PC-3 (cell line): ENCODE data around the gene ATP2B3. TPM values are rescaled to one million over a fixed set of nuclear protein-coding genes. Genes with fewer than 3 reads are reported as not detected.

ENCODE experiments used
- ATAC-seq: fragments of 200-7000 bp; cut with Tn5 transposase; 2 replicates; pipeline ENCODE4 v1.9.1; 2020; ENCODE audit warnings: mild to moderate bottlenecking, moderate library complexity
- BruUV-seq: library from RNA; stranded (reverse); fragments of 400-500 nt; replicated peaks from 2 replicates; lab custom pipeline; 2021; lab: Mats Ljungman, UMichigan
- CTCF ChIA-PET: fragments of 300-600 bp; sonication (Branson Sonifier 250); formaldehyde crosslinking; loops from one replicate; lab custom pipeline; 2022; ENCODE audit warnings: antibody characterized with exemption; lab: Charles Lee
- POLR2A ChIA-PET: fragments of 300-600 bp; sonication (Branson Sonifier 250); formaldehyde crosslinking; loops from one replicate; lab custom pipeline; 2022; ENCODE audit warnings: antibody characterized with exemption; ENCODE audit not compliant: unreplicated experiment; lab: Charles Lee
- DNase-seq: peaks from one replicate; pipeline ENCODE4 v3.0.0-alpha.2; 2015
- H2AFZ ChIP-seq: fragments of 300-600 bp; sonication (generic); 2 replicates; pipeline ENCODE4 v1.6.0; 2016; ENCODE audit warnings: antibody characterized with exemption, low read length
- H3F3A ChIP-seq: fragments of 300-600 bp; sonication (generic); one replicate; pipeline ENCODE4 v1.6.0; 2017; ENCODE audit warnings: antibody characterized with exemption, low read length, control low read depth, mild to moderate bottlenecking; ENCODE audit not compliant: unreplicated experiment
- H3K27ac ChIP-seq: fragments of 300-600 bp; sonication (generic); 2 replicates; pipeline ENCODE4 v1.5.1; 2016; ENCODE audit warnings: mild to moderate bottlenecking, low read length
- H3K27me3 ChIP-seq: fragments of 300-600 bp; sonication (generic); 2 replicates; pipeline ENCODE4 v1.6.1; 2016; ENCODE audit warnings: low read length, mixed read lengths
- H3K36me3 ChIP-seq: fragments of 300-600 bp; sonication (generic); 2 replicates; pipeline ENCODE4 v1.6.1; 2016; ENCODE audit warnings: low read depth, mixed run types, low read length, mixed read lengths
- H3K4me1 ChIP-seq: fragments of 300-600 bp; sonication (generic); 2 replicates; pipeline ENCODE4 v1.5.1; 2016; ENCODE audit warnings: low read length; ENCODE audit not compliant: insufficient read depth
- H3K4me2 ChIP-seq: fragments of 300-600 bp; sonication (generic); 2 replicates; pipeline ENCODE4 v1.6.0; 2016; ENCODE audit warnings: low read length
- H3K4me3 ChIP-seq: fragments of 300-600 bp; sonication (generic); 2 replicates; pipeline ENCODE4 v1.5.1; 2016; ENCODE audit warnings: mild to moderate bottlenecking, low read length, mixed read lengths
- H3K79me2 ChIP-seq: fragments of 300-600 bp; sonication (generic); 2 replicates; pipeline ENCODE4 v1.6.1; 2017; ENCODE audit warnings: low read length, mixed read lengths
- H3K9ac ChIP-seq: fragments of 300-600 bp; sonication (generic); 2 replicates; pipeline ENCODE4 v1.6.0; 2016; ENCODE audit warnings: mild to moderate bottlenecking, low read length
- H3K9me2 ChIP-seq: fragments of 300-600 bp; sonication (generic); replicated peaks from 2 replicates; pipeline ENCODE4 v1.6.1; 2016; ENCODE audit warnings: mixed run types, low read length, mixed read lengths
- H3K9me3 ChIP-seq: fragments of 300-600 bp; sonication (generic); 2 replicates; pipeline ENCODE4 v1.6.1; 2016; ENCODE audit warnings: low read length, mixed read lengths
- H4K20me1 ChIP-seq: fragments of 300-600 bp; sonication (generic); 2 replicates; pipeline ENCODE4 v1.6.1; 2016; ENCODE audit warnings: low read length, mixed read lengths
- EZH2 ChIP-seq: fragments of 300-600 bp; sonication (generic); IDR thresholded peaks from one replicate; pipeline ENCODE4 v1.6.1; 2017; ENCODE audit warnings: antibody characterized with exemption, mild to moderate bottlenecking, low read length; ENCODE audit not compliant: unreplicated experiment
- EZH2phosphoT487 ChIP-seq: fragments of 300-600 bp; sonication (generic); IDR thresholded peaks from 2 replicates; pipeline ENCODE4 v1.6.1; 2018; ENCODE audit warnings: mild to moderate bottlenecking, antibody characterized with exemption, low read length, borderline replicate concordance
- intact Hi-C: fragments of 100-400 bp; cut with micrococcal nuclease; formaldehyde crosslinking; loops from 2 replicates; pipeline ENCODE4 v1.9.0; 2023
- total RNA-seq: library from RNA; depleted of rRNA; stranded (reverse); fragments of >200 nt; gene quantifications from 2 replicates; pipeline ENCODE4 v1.2.3, GENCODE V29; 2014
- TF ChIP-seq, protein P1 (sequence below): fragments of 300-600 bp; sonication (generic); conservative IDR thresholded peaks from 2 replicates; pipeline ENCODE4 v1.5.1; 2017; ENCODE audit warnings: antibody characterized with exemption, low read depth, mild to moderate bottlenecking, low read length

The ATP2B3 gene
- total RNA-seq, 1 experiment from 2014 or later: not detected

- CTCF ChIA-PET: no interaction called here
- no peak for TF ChIP-seq EZH2phosphoT487
- TF ChIP-seq, protein P1, sequence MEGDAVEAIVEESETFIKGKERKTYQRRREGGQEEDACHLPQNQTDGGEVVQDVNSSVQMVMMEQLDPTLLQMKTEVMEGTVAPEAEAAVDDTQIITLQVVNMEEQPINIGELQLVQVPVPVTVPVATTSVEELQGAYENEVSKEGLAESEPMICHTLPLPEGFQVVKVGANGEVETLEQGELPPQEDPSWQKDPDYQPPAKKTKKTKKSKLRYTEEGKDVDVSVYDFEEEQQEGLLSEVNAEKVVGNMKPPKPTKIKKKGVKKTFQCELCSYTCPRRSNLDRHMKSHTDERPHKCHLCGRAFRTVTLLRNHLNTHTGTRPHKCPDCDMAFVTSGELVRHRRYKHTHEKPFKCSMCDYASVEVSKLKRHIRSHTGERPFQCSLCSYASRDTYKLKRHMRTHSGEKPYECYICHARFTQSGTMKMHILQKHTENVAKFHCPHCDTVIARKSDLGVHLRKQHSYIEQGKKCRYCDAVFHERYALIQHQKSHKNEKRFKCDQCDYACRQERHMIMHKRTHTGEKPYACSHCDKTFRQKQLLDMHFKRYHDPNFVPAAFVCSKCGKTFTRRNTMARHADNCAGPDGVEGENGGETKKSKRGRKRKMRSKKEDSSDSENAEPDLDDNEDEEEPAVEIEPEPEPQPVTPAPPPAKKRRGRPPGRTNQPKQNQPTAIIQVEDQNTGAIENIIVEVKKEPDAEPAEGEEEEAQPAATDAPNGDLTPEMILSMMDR: no peak
- TF ChIP-seq EZH2: no peak
- Histone ChIP-seq H3K4me2 (no peak overlapping the region), H3K9ac (no peak overlapping the region), H3K27ac (no peak overlapping the region), H4K20me1 (no peaks in the 10 kb centered on the region), H2AFZ (no peak overlapping the region), H3K9me3 (no peaks in the 10 kb centered on the region), H3K9me2 (no peaks in the 10 kb centered on the region), H3K79me2 (no peaks in the 10 kb centered on the region), H3F3A (no peaks in the 10 kb centered on the region), H3K27me3 (peaks cover 13% of the 10 kb centered on the region; the same call in 1 of the 2 replicates), H3K36me3 (no peaks in the 10 kb centered on the region), H3K4me1 (no peaks in the 10 kb centered on the region), H3K4me3 (no peak overlapping the region)
- DNase-seq: no peak
- POLR2A ChIA-PET: no interaction called here
- ATAC-seq: no peak
- no TSS peak for BruUV-seq
- intact Hi-C loops: loop anchor here (5.0 kb wide), 1 partner anchor 129 kb away; no protein-coding TSS in a partner anchor
Measured at GRCh38 chrX:153538424-153538823, 21.0 kb downstream of the ATP2B3 start.

DNA sequence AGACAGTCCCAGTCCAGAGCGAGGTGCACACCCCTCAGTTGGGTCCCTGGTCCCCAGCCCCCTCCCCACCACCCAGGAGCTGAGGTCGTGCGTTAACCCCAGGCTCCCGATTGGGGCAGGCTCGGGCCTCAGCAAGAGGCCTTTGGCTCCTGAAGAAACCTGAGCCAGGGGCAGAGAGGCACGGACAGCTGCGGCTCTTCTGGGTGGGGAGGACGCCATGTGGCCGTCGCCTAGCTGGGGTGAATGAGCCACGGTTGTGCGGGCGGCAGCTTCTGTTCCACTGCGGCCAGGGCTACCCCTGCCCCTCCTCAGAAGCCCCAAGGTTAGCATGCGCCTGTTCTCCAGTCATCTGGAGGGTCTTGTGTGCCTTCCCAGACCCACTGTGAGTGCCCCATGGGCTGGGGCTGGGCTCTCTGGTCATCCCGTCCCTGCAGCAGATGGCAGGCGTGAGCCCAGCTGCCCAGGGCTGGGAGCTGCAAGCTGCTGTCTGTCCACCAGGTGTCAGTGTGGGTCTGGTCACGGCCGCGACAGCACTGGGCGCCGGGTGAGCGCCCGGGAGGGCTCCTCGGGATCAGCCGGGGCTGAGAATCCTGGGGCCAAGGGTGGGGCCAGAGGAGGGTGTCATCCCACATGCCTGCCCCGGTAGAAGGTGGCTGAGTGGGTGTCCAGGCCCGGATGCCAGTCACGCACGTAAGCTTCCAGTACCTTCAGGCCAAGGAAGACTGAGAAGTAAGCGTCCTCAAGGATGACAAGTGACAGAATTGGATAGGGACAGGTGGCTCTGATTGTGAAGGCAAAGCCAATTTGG lies 21.9 kb downstream of the ATP2B3 start:
- ATAC-seq (peak; percentile 97), DNase-seq (peak; percentile 73)
- no TSS peak for BruUV-seq
- H3K9ac ChIP-seq: no peak overlapping the region
- no peaks in the 10 kb centered on the region for H3K36me3 ChIP-seq
- ChIA-PET CTCF (interaction anchor here (0.6 to 1.2 kb wide), 3 partner anchors 68 to 326 kb away, joined by 3 to 7 read pairs (median 3); no protein-coding TSS in a partner anchor), POLR2A (no interaction called here)
- H3F3A ChIP-seq: no peaks in the 10 kb centered on the region
- H3K9me2 ChIP-seq: no peaks in the 10 kb centered on the region
- no peaks in the 10 kb centered on the region for H3K9me3 ChIP-seq
- H4K20me1 ChIP-seq: no peaks in the 10 kb centered on the region
- no peaks in the 10 kb centered on the region for H3K79me2 ChIP-seq
- H3K27me3 ChIP-seq: peaks cover 13% of the 10 kb centered on the region; the same call in 1 of the 2 replicates
- no peaks in the 10 kb centered on the region for H3K4me1 ChIP-seq
- H3K4me2 ChIP-seq: 0 out of 2 replicates have a peak overlapping the region, but pooled peaks have one; percentile 26
- H3K4me3 ChIP-seq: no peak overlapping the region
- H3K27ac ChIP-seq: no peak overlapping the region
- TF ChIP-seq EZH2phosphoT487: no peak
- no peak for TF ChIP-seq EZH2
- TF ChIP-seq, protein P1: peak; percentile 89
- intact Hi-C loops: loop anchor here (5.0 kb wide), 1 partner anchor 128 kb away; no protein-coding TSS in a partner anchor
- H2AFZ ChIP-seq: 0 out of 2 replicates have a peak overlapping the region, but pooled peaks have one; percentile 34
